ENCODE results near the gene RIC3. TPM values are rescaled to one million over a fixed set of nuclear protein-coding genes. Genes with fewer than 3 reads are reported as not detected.

Gene RIC3
- total RNA-seq, 4 donors from 2014 or later, result 7.9 to 28.4 (median 18.5) TPM

- intact Hi-C loops (cut with DNase I; ENCODE audit: low total_unique reads), result no loop called here
- no peak for TF ChIP-seq CTCF (IDR thresholded peaks at IDR 0.05)
- TF ChIP-seq POLR2A (IDR thresholded peaks at IDR 0.05), result no peak
- H3K4me3 ChIP-seq, result no peak overlapping the region
- no peaks in the 10 kb centered on the region for H3K27me3 ChIP-seq
- H3K4me1 ChIP-seq, result no peaks in the 10 kb centered on the region
- DNase-seq, result no peak
- H3K36me3 ChIP-seq, result no peaks in the 10 kb centered on the region
- H3K9me3 ChIP-seq, result no peaks in the 10 kb centered on the region
- H3K27ac ChIP-seq, result no peak overlapping the region
These were observed 63.7 kb downstream of the RIC3 start for GRCh38 chr11:8105133-8105532.

GRCh38 chr11:8103909-8104308 is 64.9 kb downstream of the RIC3 start:
- TF ChIP-seq POLR2A (IDR thresholded peaks at IDR 0.05), result no peak
- intact Hi-C loops (cut with DNase I; ENCODE audit: low total_unique reads), result no loop called here
- Histone ChIP-seq H3K4me3 (no peak overlapping the region), H3K9me3 (no peaks in the 10 kb centered on the region), H3K4me1 (no peaks in the 10 kb centered on the region), H3K27ac (no peak overlapping the region), H3K27me3 (no peaks in the 10 kb centered on the region), H3K36me3 (no peaks in the 10 kb centered on the region)
- DNase-seq, result no peak

GRCh38 chr11:8102965-8103364 is 65.9 kb downstream of the RIC3 start:
- Histone ChIP-seq H3K9me3 (no peaks in the 10 kb centered on the region), H3K4me1 (no peaks in the 10 kb centered on the region), H3K27me3 (no peaks in the 10 kb centered on the region), H3K4me3 (no peak overlapping the region), H3K27ac (no peak overlapping the region), H3K36me3 (no peaks in the 10 kb centered on the region)
- TF ChIP-seq CTCF (IDR thresholded peaks at IDR 0.05) (no peak), POLR2A (IDR thresholded peaks at IDR 0.05) (no peak)
- no peak for DNase-seq
- intact Hi-C loops (cut with DNase I; ENCODE audit: low total_unique reads), result no loop called here

GRCh38 chr11:8102296-8102915 is 66.4 kb downstream of the RIC3 start:
- Histone ChIP-seq H3K36me3 (no peaks in the 10 kb centered on the region), H3K9me3 (no peaks in the 10 kb centered on the region), H3K4me3 (no peak overlapping the region), H3K27ac (no peak overlapping the region), H3K27me3 (no peaks in the 10 kb centered on the region), H3K4me1 (no peaks in the 10 kb centered on the region)
- TF ChIP-seq POLR2A (IDR thresholded peaks at IDR 0.05), result no peak
- no peak for TF ChIP-seq CTCF (IDR thresholded peaks at IDR 0.05)
- intact Hi-C loops (cut with DNase I; ENCODE audit: low total_unique reads), result no loop called here
- no peak for DNase-seq

- Histone ChIP-seq H3K4me1 (no peaks in the 10 kb centered on the region), H3K27ac (no peak overlapping the region), H3K4me3 (no peak overlapping the region), H3K27me3 (no peaks in the 10 kb centered on the region), H3K36me3 (no peaks in the 10 kb centered on the region), H3K9me3 (no peaks in the 10 kb centered on the region)
- DNase-seq, result no peak
- intact Hi-C loops (cut with DNase I; ENCODE audit: low total_unique reads), result no loop called here
- TF ChIP-seq CTCF (IDR thresholded peaks at IDR 0.05) (no peak), POLR2A (IDR thresholded peaks at IDR 0.05) (no peak)
These were observed 67.4 kb downstream of the RIC3 start for GRCh38 chr11:8101421-8101820.

- no peaks in the 10 kb centered on the region for H3K9me3 ChIP-seq
- H3K36me3 ChIP-seq, result no peaks in the 10 kb centered on the region
- no peak for DNase-seq
- no peak overlapping the region for H3K27ac ChIP-seq
- no peaks in the 10 kb centered on the region for H3K27me3 ChIP-seq
- intact Hi-C loops (cut with DNase I; ENCODE audit: low total_unique reads), result no loop called here
- H3K4me1 ChIP-seq, result no peaks in the 10 kb centered on the region
- no peak overlapping the region for H3K4me3 ChIP-seq
- TF ChIP-seq POLR2A (IDR thresholded peaks at IDR 0.05), result no peak
- no peak for TF ChIP-seq CTCF (IDR thresholded peaks at IDR 0.05)
These were observed 68.2 kb downstream of the RIC3 start for GRCh38 chr11:8100605-8101004.

Data from uterus (tissue), 4 donors.